OCI-LY1 (cell line): Measurements from ENCODE around the gene PRDM8.
A peak's percentile ranks its signal among the peaks of the same experiment; 100 is the strongest.

Source experiments
- H2AFZ ChIP-seq: fragments of 200-600 bp; sonication (generic), shearing (Covaris generic); 2 replicates; pipeline ENCODE4 v1.6.0; 2014; ENCODE audit warnings: antibody characterized with exemption, mild to moderate bottlenecking, low read length
- H3F3A ChIP-seq: fragments of 200-600 bp; sonication (generic), shearing (Covaris generic); 2 replicates; pipeline ENCODE4 v1.6.0; 2014; ENCODE audit warnings: mild to moderate bottlenecking, antibody characterized with exemption, low read length, moderate library complexity; ENCODE audit not compliant: insufficient read depth
- H3K27ac ChIP-seq: fragments of 200-600 bp; sonication (generic); 2 replicates; pipeline ENCODE4 v1.5.1; 2014; ENCODE audit warnings: low read length, mixed run types, mild to moderate bottlenecking, low read depth; ENCODE audit not compliant: poor library complexity, severe bottlenecking
- H3K27me3 ChIP-seq: fragments of 200-600 bp; sonication (generic); 2 replicates; pipeline ENCODE4 v1.6.0; 2014; ENCODE audit warnings: antibody characterized with exemption, mild to moderate bottlenecking, low read length, moderate library complexity; ENCODE audit not compliant: insufficient read depth
- H3K36me3 ChIP-seq: fragments of 200-600 bp; sonication (generic); 2 replicates; pipeline ENCODE4 v1.6.1; 2014; ENCODE audit warnings: mild to moderate bottlenecking, antibody characterized with exemption, low read length, moderate library complexity, mixed read lengths; ENCODE audit not compliant: insufficient read depth
- H3K4me1 ChIP-seq: fragments of 200-600 bp; sonication (generic); 2 replicates; pipeline ENCODE4 v1.5.1; 2014; ENCODE audit warnings: mild to moderate bottlenecking, low read length, moderate library complexity; ENCODE audit not compliant: insufficient read depth, severe bottlenecking
- H3K4me2 ChIP-seq: fragments of 200-600 bp; sonication (generic), shearing (Covaris generic); 2 replicates; pipeline ENCODE4 v1.6.1; 2014; ENCODE audit warnings: low read length
- H3K4me3 ChIP-seq: fragments of 200-600 bp; sonication (generic); 2 replicates; pipeline ENCODE4 v1.5.1; 2014; ENCODE audit warnings: low read length, low read depth, mild to moderate bottlenecking, mixed read lengths; ENCODE audit not compliant: poor library complexity, severe bottlenecking
- H3K79me2 ChIP-seq: fragments of 200-600 bp; shearing (Covaris generic); 2 replicates; pipeline ENCODE4 v1.6.1; 2016; ENCODE audit warnings: mixed run types, low read length, mixed read lengths; ENCODE audit not compliant: insufficient read depth
- H3K9ac ChIP-seq: fragments of 200-600 bp; sonication (generic), shearing (Covaris generic); 2 replicates; pipeline ENCODE4 v1.6.1; 2014; ENCODE audit warnings: mild to moderate bottlenecking, low read length, mixed read lengths
- H3K9me2 ChIP-seq: fragments of 200-600 bp; sonication (generic), shearing (Covaris generic); 2 replicates; pipeline ENCODE4 v1.6.1; 2014; ENCODE audit warnings: low read depth, mild to moderate bottlenecking, low read length, mixed read lengths
- H3K9me3 ChIP-seq: fragments of 200-600 bp; shearing (Covaris generic); 2 replicates; pipeline ENCODE4 v1.6.1; 2014; ENCODE audit warnings: low read length, mixed read lengths
- H4K20me1 ChIP-seq: fragments of 200-600 bp; sonication (generic), shearing (Covaris generic); 2 replicates; pipeline ENCODE4 v1.6.0; 2016; ENCODE audit warnings: mild to moderate bottlenecking, low read length; ENCODE audit not compliant: insufficient read depth
- CTCF ChIP-seq: fragments of 200-600 bp; sonication (generic), shearing (Covaris generic); IDR thresholded peaks from 2 replicates; pipeline ENCODE4 v1.5.1; 2017; ENCODE audit warnings: mild to moderate bottlenecking, antibody characterized with exemption, low read length, moderate library complexity, mixed read lengths
- EZH2 ChIP-seq: fragments of 200-600 bp; sonication (generic), shearing (Covaris generic); IDR thresholded peaks from 2 replicates; pipeline ENCODE4 v1.8.0; 2017; ENCODE audit warnings: borderline replicate concordance, mixed run types, mild to moderate bottlenecking, antibody characterized with exemption, low read length, moderate library complexity, mixed read lengths

PRDM8 gene

GRCh38 chr4:80202741-80203553 lies 5.6 kb downstream of the PRDM8 start:
- Histone ChIP-seq H3K79me2 (no peaks in the 10 kb centered on the region), H3K4me1 (peaks cover 18% of the 10 kb centered on the region), H3F3A (no peaks in the 10 kb centered on the region), H4K20me1 (no peaks in the 10 kb centered on the region), H3K27ac (no peak overlapping the region), H3K4me2 (peak overlapping the region; percentile 91), H2AFZ (no peak overlapping the region), H3K9ac (peak overlapping the region; percentile 38; the same call in 1 of the 2 replicates), H3K9me3 (no peaks in the 10 kb centered on the region), H3K36me3 (no peaks in the 10 kb centered on the region), H3K27me3 (no peaks in the 10 kb centered on the region), H3K9me2 (no peaks in the 10 kb centered on the region), H3K4me3 (peak overlapping the region; percentile 64)
- TF ChIP-seq CTCF (no peak), EZH2 (no peak)

- Histone ChIP-seq H3K4me1 (peaks cover 18% of the 10 kb centered on the region), H3K9me3 (no peaks in the 10 kb centered on the region), H2AFZ (no peak overlapping the region), H3K4me3 (no peak overlapping the region), H3K79me2 (no peaks in the 10 kb centered on the region), H3K9me2 (no peaks in the 10 kb centered on the region), H3K4me2 (no peak overlapping the region), H3F3A (no peaks in the 10 kb centered on the region), H3K9ac (no peak overlapping the region), H4K20me1 (no peaks in the 10 kb centered on the region), H3K27ac (no peak overlapping the region), H3K27me3 (no peaks in the 10 kb centered on the region), H3K36me3 (no peaks in the 10 kb centered on the region)
- no peak for TF ChIP-seq EZH2
- TF ChIP-seq CTCF, result no peak
Measured at GRCh38 chr4:80204433-80205011, 7.2 kb downstream of the PRDM8 start.

GRCh38 chr4:80206111-80206510 lies 8.8 kb downstream of the PRDM8 start:
- peaks cover 18% of the 10 kb centered on the region for H3K4me1 ChIP-seq
- H3K27me3 ChIP-seq, result no peaks in the 10 kb centered on the region
- H4K20me1 ChIP-seq, result no peaks in the 10 kb centered on the region

More at GRCh38 chr4:80206111-80206510, 8.8 kb downstream of the PRDM8 start:
- no peaks in the 10 kb centered on the region for H3K9me3 ChIP-seq
- no peaks in the 10 kb centered on the region for H3K79me2 ChIP-seq
- no peaks in the 10 kb centered on the region for H3K9me2 ChIP-seq
- no peaks in the 10 kb centered on the region for H3F3A ChIP-seq
- no peak overlapping the region for H3K4me2 ChIP-seq
- H2AFZ ChIP-seq, result no peak overlapping the region
- H3K27ac ChIP-seq, result no peak overlapping the region
- H3K4me3 ChIP-seq, result no peak overlapping the region
- H3K36me3 ChIP-seq, result no peaks in the 10 kb centered on the region
- no peak for TF ChIP-seq EZH2
- H3K9ac ChIP-seq, result no peak overlapping the region
